Gastroesophageal sphincter (tissue), 4 donors: ENCODE results near the gene ZC3HAV1. TPM values are rescaled to one million over a fixed set of nuclear protein-coding genes. Genes with fewer than 3 reads are reported as not detected.

Experiments used
- ATAC-seq: fragments of 150-250 bp; one replicate; pipeline ENCODE4 v1.9.1; 2016; ENCODE audit warnings: mild to moderate bottlenecking, moderate library complexity
- H3K27ac ChIP-seq, 4 donors: fragments of 200-600 bp; sonication (generic) in 3 of 4; 1 replicate in 3 of 4; 2 replicates in 1 of 4; pipeline ENCODE4 v1.5.1; 2016 to 2019
- H3K27me3 ChIP-seq: fragments of 200-600 bp; sonication (generic); one replicate; pipeline ENCODE4 v1.5.1; 2019
- H3K36me3 ChIP-seq, 2 donors: fragments of 200-600 bp; sonication (generic); one replicate each; pipeline ENCODE4 v1.5.1; 2019; ENCODE audit warnings: control low read depth in 1 of 2
- H3K4me1 ChIP-seq, 3 donors: fragments of 200-600 bp; sonication (generic); 1 replicate in 2 of 3; 2 replicates in 1 of 3; pipeline ENCODE4 v1.5.1; 2016 to 2019; ENCODE audit warnings: control low read depth in 2 of 3
- H3K4me3 ChIP-seq, 2 donors: fragments of 200-600 bp; sonication (generic); one replicate each; pipeline ENCODE4 v1.5.1; 2019; ENCODE audit warnings: mild to moderate bottlenecking in 1 of 2, moderate library complexity in 1 of 2
- H3K9me3 ChIP-seq, 3 donors: fragments of 200-600 bp; sonication (generic); one replicate each; pipeline ENCODE4 v1.5.1; 2017 to 2019; ENCODE audit warnings: control low read depth in 2 of 3
- EP300 ChIP-seq: sonication (generic); formaldehyde crosslinking; IDR thresholded peaks from one replicate; pipeline ENCODE4 v1.6.1; 2017; ENCODE audit warnings: antibody characterized with exemption, mild to moderate bottlenecking
- POLR2A ChIP-seq, 2 donors: fragments of 450-650 bp; IDR thresholded peaks; one replicate each; pipeline ENCODE4 v1.6.1; 2017; ENCODE audit warnings: antibody characterized with exemption in 2 of 2, mild to moderate bottlenecking in 2 of 2, moderate library complexity in 1 of 2
- POLR2AphosphoS5 ChIP-seq: sonication (generic); formaldehyde crosslinking; IDR thresholded peaks from one replicate; pipeline ENCODE4 v1.6.1; 2017; ENCODE audit warnings: antibody characterized with exemption
- WGBS, 2 donors: methylation state at CpG; one replicate each; pipeline ENCODE4 v1.1.5; 2018; ENCODE audit warnings: low coverage in 1 of 2; 5-methylcytosine and 5-hydroxymethylcytosine counted together
- total RNA-seq, 4 donors: library from RNA; depleted of rRNA; stranded (reverse); fragments of >200 nt; gene quantifications; one replicate each; pipeline ENCODE4 v1.1.0, GENCODE V29; 2016
- TF ChIP-seq, protein P1 (sequence below), 4 experiments: fragments of 200-600 bp in 2 of 4; fragments of 450-650 bp in 2 of 4; sonication (generic) in 1 of 4; IDR thresholded peaks; one replicate each; pipeline ENCODE4 v1.5.1; 2017 to 2019; ENCODE audit warnings: antibody characterized with exemption in 4 of 4, mild to moderate bottlenecking in 2 of 4, moderate library complexity in 2 of 4

ZC3HAV1 gene
- total RNA-seq, 4 donors from 2014 or later = 21.8 to 30.4 (median 27.2) TPM

DNA sequence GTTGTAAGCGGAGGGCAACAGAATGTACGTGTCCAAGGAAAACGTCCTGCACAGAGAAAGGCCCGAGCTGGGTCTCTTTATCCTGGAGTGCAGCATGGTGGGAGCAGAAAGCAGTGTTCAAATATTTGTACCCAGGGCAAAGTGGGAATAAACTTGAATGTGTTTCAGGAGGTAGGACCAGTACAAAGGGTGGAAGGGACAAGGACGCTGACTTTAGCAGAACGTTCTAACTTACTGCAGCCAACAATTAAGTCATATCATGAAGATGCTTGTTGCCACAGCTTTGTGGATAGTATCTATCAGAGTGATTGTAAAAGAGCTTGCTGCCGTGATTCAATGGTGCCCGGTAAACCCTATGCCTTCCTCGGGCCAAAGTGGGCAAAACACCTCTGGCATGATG is 43.2 kb downstream of the ZC3HAV1 start:
- no peak overlapping the region for H3K27ac ChIP-seq
- no peaks in the 10 kb centered on the region for H3K4me1 ChIP-seq
- H3K9me3 ChIP-seq = no peaks in the 10 kb centered on the region
- TF ChIP-seq POLR2AphosphoS5 (no peak), EP300 (no peak), POLR2A (IDR thresholded peaks at IDR 0.05) (no peak)
- TF ChIP-seq, protein P1, sequence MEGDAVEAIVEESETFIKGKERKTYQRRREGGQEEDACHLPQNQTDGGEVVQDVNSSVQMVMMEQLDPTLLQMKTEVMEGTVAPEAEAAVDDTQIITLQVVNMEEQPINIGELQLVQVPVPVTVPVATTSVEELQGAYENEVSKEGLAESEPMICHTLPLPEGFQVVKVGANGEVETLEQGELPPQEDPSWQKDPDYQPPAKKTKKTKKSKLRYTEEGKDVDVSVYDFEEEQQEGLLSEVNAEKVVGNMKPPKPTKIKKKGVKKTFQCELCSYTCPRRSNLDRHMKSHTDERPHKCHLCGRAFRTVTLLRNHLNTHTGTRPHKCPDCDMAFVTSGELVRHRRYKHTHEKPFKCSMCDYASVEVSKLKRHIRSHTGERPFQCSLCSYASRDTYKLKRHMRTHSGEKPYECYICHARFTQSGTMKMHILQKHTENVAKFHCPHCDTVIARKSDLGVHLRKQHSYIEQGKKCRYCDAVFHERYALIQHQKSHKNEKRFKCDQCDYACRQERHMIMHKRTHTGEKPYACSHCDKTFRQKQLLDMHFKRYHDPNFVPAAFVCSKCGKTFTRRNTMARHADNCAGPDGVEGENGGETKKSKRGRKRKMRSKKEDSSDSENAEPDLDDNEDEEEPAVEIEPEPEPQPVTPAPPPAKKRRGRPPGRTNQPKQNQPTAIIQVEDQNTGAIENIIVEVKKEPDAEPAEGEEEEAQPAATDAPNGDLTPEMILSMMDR (IDR thresholded peaks at IDR 0.05) = no peak
- peaks cover 0 to 100% of the 10 kb centered on the region in 2 donors for H3K36me3 ChIP-seq
- no peak for ATAC-seq
- no peaks in the 10 kb centered on the region for H3K27me3 ChIP-seq
- 77 to 94% methylated on average over 4 to 9 of the region's 9 CpGs for WGBS, 2 donors
- no peak overlapping the region for H3K4me3 ChIP-seq

DNA sequence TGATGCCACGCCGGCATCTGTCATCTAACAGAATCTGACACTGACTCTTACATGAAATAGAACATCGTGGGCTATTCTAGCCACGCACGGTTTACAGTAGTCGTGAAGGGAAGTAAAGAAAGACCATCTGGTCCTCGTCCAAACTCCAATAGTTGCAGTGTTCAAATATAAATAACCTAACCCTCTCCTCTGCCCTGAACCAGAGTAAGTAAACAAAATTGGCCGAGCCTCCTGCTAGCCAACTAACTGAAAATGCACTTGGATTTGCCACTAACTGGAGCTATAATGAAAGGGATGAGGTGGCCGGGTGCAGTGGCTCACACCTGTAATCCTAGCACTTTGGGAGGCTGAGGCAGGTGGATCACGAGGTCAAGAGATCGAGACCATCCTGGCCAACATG is 44.2 kb downstream of the ZC3HAV1 start:
- no peak overlapping the region for H3K27ac ChIP-seq
- no peak for ATAC-seq
- H3K9me3 ChIP-seq = no peaks in the 10 kb centered on the region
- peaks cover 0 to 100% of the 10 kb centered on the region in 2 donors for H3K36me3 ChIP-seq
- H3K4me3 ChIP-seq = no peak overlapping the region
- TF ChIP-seq POLR2A (IDR thresholded peaks at IDR 0.05) (no peak), EP300 (no peak), POLR2AphosphoS5 (no peak)
- TF ChIP-seq, protein P1 (IDR thresholded peaks at IDR 0.05) = no peak
- WGBS, 2 donors = 54 to 58% methylated on average over 7 to 10 of the region's 11 CpGs
- no peaks in the 10 kb centered on the region for H3K27me3 ChIP-seq
- no peaks in the 10 kb centered on the region for H3K4me1 ChIP-seq

DNA sequence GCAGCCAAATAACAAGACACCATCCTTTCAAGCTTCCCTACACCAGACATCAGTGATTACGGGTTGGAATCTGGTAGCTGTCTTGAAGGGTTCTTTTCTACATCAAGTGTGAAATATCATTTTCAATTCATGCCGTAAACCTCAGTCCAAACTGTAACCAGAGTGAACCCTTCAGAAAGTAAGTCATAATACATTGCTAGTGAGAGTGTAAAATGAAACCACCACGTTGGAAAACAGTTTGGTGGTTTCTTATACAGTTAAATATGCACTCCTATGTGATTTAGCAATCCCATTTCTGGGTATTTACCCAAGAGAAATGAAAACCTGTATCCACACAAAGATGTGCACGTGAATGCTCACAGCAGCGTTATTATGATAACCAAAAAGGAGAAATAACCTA is 48.1 kb downstream of the ZC3HAV1 start:
- Histone ChIP-seq H3K36me3 (peaks cover 0 to 84% of the 10 kb centered on the region in 2 donors), H3K27me3 (no peaks in the 10 kb centered on the region), H3K27ac (peak overlapping the region in 1 of 4 donors; percentile 8), H3K4me1 (peaks cover 0 to 10% (median 0%) of the 10 kb centered on the region in 3 donors), H3K9me3 (no peaks in the 10 kb centered on the region), H3K4me3 (no peak overlapping the region)
- TF ChIP-seq POLR2AphosphoS5 = no peak
- TF ChIP-seq, protein P1 (IDR thresholded peaks at IDR 0.05) = no peak
- no peak for TF ChIP-seq EP300
- no peak for TF ChIP-seq POLR2A (IDR thresholded peaks at IDR 0.05)
- 70 to 72% methylated on average over 4 to 5 of the region's 5 CpGs for WGBS, 2 donors
- ATAC-seq = no peak

DNA sequence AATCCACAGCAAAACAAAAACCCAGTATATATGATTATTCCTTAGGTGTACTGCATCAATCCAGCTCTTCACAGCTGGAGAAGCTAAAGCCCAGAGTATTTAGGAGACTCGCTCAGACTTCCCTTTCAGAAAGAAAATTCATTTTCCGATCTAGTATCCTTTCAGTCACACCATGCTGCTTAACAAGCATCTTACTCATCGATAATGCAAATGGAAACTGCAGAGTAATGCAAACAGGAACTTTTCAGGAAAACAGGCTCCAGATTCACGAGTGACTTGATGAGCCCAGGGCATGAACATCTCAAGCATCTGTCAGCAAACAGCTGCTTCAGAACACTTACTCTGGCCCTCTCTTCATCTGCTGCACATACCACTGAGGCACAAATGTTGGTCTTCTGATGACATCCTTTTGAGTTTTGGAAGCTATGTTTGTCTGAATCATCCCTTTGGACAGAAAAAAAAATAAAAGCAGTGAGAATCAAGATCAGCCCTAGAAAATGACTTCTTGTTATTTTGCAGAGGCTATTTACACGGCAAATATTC is 48.8 kb downstream of the ZC3HAV1 start:
- H3K27ac ChIP-seq = peak overlapping the region in 1 of 4 donors; percentile 8
- peaks cover 0 to 10% (median 0%) of the 10 kb centered on the region in 3 donors for H3K4me1 ChIP-seq
- no peak for ATAC-seq
- no peaks in the 10 kb centered on the region for H3K27me3 ChIP-seq
- H3K9me3 ChIP-seq = no peaks in the 10 kb centered on the region
- WGBS, 2 donors = 72 to 78% methylated on average over 4 to 5 of the region's 5 CpGs
- H3K36me3 ChIP-seq = peaks cover 0 to 81% of the 10 kb centered on the region in 2 donors
- no peak for TF ChIP-seq POLR2A (IDR thresholded peaks at IDR 0.05)
- TF ChIP-seq, protein P1 (IDR thresholded peaks at IDR 0.05) = no peak
- no peak for TF ChIP-seq POLR2AphosphoS5
- no peak for TF ChIP-seq EP300
- H3K4me3 ChIP-seq = no peak overlapping the region

DNA sequence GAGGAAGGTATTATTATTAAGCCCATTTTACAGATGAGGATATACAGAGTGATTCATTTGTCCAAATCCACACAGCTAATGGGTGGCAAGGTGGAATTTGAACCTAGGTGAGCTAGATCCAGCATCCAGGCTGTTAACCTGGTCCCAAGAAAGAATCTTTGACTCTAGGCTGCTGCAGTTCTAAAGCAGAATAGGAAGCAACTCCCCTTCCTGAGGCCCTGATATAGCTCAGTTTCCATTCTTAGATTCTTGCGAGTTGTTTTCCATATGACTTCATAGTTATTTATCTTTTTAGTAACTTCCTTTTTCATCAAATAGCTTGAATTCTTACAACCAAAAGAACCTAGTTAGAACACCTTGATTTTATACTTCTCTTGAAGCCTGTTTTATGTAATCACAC is 49.6 kb downstream of the ZC3HAV1 start:
- no peak for ATAC-seq
- H3K36me3 ChIP-seq = peaks cover 0 to 81% of the 10 kb centered on the region in 2 donors
- no peak overlapping the region for H3K4me3 ChIP-seq
- H3K4me1 ChIP-seq = peaks cover 0 to 10% (median 0%) of the 10 kb centered on the region in 3 donors
- TF ChIP-seq POLR2A (IDR thresholded peaks at IDR 0.05) = no peak
- TF ChIP-seq, protein P1 (IDR thresholded peaks at IDR 0.05) = no peak
- no peak for TF ChIP-seq POLR2AphosphoS5
- no peak for TF ChIP-seq EP300
- peak overlapping the region in 1 of 4 donors; percentile 14 for H3K27ac ChIP-seq
- H3K9me3 ChIP-seq = no peaks in the 10 kb centered on the region
- no peaks in the 10 kb centered on the region for H3K27me3 ChIP-seq
- 50 to 72% methylated on average over 1 of the region's 1 CpG for WGBS, 2 donors
